SK-N-SH treated with all-trans-retinoic acid at 6 μM for 48 hours (cell line): Measurements from ENCODE around the gene SELPLG.

ENCODE experiments used
- CSDC2 ChIP-seq: fragments of 250-450 bp; sonication (Bioruptor Pico); IDR thresholded peaks from 2 replicates; pipeline ENCODE4 v1.5.0; 2020; ENCODE audit warnings: mild to moderate bottlenecking, moderate library complexity
- ESRRG ChIP-seq: fragments of 250-450 bp; sonication (Bioruptor Pico); IDR thresholded peaks from 2 replicates; pipeline ENCODE4 v1.6.1; 2021; ENCODE audit warnings: mild to moderate bottlenecking
- TOX ChIP-seq: fragments of 250-450 bp; sonication (Bioruptor Pico); IDR thresholded peaks from 2 replicates; pipeline ENCODE4 v1.8.0; 2021; ENCODE audit warnings: mild to moderate bottlenecking, moderate library complexity, borderline replicate concordance
- ZNF565 ChIP-seq: fragments of 450-650 bp; formaldehyde crosslinking; conservative IDR thresholded peaks from 2 replicates; pipeline ENCODE4 v1.5.0; 2020; ENCODE audit warnings: low read depth, mild to moderate bottlenecking, moderate library complexity
- TF ChIP-seq, protein P1 (sequence below): fragments of 250-450 bp; sonication (Bioruptor Pico); IDR thresholded peaks from 2 replicates; pipeline ENCODE4 v1.8.0; 2020; ENCODE audit warnings: mild to moderate bottlenecking, moderate library complexity, borderline replicate concordance
- TF ChIP-seq, protein P2 (sequence below): fragments of 250-450 bp; sonication (Bioruptor Pico); IDR thresholded peaks from 2 replicates; pipeline ENCODE4 v1.5.0; 2020; ENCODE audit warnings: mild to moderate bottlenecking, moderate library complexity

DNA sequence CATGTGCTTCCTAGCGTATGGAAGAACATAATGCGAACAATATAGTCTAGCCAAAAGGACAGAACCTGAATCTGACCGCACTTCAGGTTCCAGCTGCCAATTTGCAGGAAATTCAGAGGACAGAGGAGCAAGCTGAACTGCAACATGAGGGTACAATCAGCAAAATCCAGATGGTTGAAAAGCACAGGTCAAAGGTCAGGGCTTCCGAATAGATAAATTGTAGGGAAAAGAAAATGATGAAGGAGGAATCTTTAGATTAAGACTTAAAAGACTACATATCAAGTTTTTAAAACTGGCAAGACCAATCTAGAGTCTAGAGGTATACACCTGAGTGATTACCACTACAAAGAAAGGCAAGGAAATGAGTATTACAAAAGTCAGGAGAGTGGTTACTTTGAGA, 42.1 kb upstream of the SELPLG start:
- no peak for TF ChIP-seq ESRRG (CRISPR knock-in tag)
- TF ChIP-seq, protein P1, sequence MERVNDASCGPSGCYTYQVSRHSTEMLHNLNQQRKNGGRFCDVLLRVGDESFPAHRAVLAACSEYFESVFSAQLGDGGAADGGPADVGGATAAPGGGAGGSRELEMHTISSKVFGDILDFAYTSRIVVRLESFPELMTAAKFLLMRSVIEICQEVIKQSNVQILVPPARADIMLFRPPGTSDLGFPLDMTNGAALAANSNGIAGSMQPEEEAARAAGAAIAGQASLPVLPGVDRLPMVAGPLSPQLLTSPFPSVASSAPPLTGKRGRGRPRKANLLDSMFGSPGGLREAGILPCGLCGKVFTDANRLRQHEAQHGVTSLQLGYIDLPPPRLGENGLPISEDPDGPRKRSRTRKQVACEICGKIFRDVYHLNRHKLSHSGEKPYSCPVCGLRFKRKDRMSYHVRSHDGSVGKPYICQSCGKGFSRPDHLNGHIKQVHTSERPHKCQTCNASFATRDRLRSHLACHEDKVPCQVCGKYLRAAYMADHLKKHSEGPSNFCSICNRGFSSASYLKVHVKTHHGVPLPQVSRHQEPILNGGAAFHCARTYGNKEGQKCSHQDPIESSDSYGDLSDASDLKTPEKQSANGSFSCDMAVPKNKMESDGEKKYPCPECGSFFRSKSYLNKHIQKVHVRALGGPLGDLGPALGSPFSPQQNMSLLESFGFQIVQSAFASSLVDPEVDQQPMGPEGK = no peak
- TF ChIP-seq ZNF565 (CRISPR knock-in tag) = no peak
- TF ChIP-seq TOX (CRISPR knock-in tag) = no peak
- TF ChIP-seq, protein P2, sequence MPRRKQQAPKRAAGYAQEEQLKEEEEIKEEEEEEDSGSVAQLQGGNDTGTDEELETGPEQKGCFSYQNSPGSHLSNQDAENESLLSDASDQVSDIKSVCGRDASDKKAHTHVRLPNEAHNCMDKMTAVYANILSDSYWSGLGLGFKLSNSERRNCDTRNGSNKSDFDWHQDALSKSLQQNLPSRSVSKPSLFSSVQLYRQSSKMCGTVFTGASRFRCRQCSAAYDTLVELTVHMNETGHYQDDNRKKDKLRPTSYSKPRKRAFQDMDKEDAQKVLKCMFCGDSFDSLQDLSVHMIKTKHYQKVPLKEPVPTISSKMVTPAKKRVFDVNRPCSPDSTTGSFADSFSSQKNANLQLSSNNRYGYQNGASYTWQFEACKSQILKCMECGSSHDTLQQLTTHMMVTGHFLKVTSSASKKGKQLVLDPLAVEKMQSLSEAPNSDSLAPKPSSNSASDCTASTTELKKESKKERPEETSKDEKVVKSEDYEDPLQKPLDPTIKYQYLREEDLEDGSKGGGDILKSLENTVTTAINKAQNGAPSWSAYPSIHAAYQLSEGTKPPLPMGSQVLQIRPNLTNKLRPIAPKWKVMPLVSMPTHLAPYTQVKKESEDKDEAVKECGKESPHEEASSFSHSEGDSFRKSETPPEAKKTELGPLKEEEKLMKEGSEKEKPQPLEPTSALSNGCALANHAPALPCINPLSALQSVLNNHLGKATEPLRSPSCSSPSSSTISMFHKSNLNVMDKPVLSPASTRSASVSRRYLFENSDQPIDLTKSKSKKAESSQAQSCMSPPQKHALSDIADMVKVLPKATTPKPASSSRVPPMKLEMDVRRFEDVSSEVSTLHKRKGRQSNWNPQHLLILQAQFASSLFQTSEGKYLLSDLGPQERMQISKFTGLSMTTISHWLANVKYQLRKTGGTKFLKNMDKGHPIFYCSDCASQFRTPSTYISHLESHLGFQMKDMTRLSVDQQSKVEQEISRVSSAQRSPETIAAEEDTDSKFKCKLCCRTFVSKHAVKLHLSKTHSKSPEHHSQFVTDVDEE = no peak
- TF ChIP-seq CSDC2 (CRISPR knock-in tag) = no peak
